Esophagus squamous epithelium (tissue), 4 donors: ENCODE data around the gene LSG1.

ENCODE experiments used
- POLR2A ChIP-seq, 4 donors: fragments of 450-650 bp; IDR thresholded peaks; one replicate each; pipeline ENCODE4 v1.6.1; 2017; ENCODE audit warnings: antibody characterized with exemption in 4 of 4, mild to moderate bottlenecking in 4 of 4, moderate library complexity in 3 of 4
- TF ChIP-seq, protein P1 (sequence below), 6 experiments: fragments of 450-650 bp in 4 of 6; fragments of 200-600 bp in 2 of 6; sonication (generic) in 2 of 6; IDR thresholded peaks; one replicate each; pipeline ENCODE4 v1.5.1; 2016 to 2019; ENCODE audit warnings: antibody characterized with exemption in 6 of 6, mild to moderate bottlenecking in 4 of 6, moderate library complexity in 4 of 6

DNA sequence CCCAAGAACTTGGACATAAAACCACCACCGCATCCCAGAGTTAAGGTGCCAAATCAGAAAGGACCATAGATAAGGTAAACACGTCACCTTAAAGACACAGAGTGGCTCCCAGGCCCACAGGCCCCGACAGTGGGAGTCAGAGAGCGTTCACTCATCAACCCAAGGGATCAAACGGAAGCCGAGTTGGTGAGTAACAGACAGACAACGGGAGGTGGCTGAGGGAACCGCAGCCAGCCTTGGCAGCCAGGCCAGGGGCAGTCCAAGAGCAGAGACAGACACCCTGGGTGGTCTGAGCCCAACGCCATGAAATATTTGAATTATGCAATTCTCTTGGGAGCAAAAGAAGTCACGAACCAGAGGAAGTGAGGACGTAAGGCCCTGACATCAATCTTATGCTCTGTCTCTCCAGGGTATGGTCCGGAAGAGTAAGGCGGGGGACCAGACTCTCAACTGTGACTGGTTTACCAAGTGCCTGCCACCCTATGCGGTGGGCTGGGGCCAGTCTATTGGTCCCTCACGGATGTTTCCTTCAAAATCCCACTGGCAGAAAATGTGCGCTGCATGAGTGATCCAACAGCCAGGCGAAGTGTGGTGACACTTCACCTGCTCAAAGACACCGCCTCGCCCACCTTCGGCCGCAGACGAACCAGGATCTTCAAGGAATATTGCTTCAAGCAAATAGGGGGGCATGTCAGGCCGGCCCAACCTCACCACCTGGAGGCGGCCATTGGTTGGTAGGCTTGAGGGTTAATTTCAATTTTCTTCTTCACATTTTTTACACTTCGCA, 73.0 kb downstream of the LSG1 start:
- TF ChIP-seq, protein P1, sequence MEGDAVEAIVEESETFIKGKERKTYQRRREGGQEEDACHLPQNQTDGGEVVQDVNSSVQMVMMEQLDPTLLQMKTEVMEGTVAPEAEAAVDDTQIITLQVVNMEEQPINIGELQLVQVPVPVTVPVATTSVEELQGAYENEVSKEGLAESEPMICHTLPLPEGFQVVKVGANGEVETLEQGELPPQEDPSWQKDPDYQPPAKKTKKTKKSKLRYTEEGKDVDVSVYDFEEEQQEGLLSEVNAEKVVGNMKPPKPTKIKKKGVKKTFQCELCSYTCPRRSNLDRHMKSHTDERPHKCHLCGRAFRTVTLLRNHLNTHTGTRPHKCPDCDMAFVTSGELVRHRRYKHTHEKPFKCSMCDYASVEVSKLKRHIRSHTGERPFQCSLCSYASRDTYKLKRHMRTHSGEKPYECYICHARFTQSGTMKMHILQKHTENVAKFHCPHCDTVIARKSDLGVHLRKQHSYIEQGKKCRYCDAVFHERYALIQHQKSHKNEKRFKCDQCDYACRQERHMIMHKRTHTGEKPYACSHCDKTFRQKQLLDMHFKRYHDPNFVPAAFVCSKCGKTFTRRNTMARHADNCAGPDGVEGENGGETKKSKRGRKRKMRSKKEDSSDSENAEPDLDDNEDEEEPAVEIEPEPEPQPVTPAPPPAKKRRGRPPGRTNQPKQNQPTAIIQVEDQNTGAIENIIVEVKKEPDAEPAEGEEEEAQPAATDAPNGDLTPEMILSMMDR (IDR thresholded peaks at IDR 0.05): no peak
- no peak for TF ChIP-seq POLR2A (IDR thresholded peaks at IDR 0.05)
